ENCODE measurements around the gene PLD5.
"Not testable (repeated sequence)": the region's sequence is repeated elsewhere in the genome, so short reads cannot be mapped to it uniquely, and the experiment has no call there.

Gene PLD5

DNA sequence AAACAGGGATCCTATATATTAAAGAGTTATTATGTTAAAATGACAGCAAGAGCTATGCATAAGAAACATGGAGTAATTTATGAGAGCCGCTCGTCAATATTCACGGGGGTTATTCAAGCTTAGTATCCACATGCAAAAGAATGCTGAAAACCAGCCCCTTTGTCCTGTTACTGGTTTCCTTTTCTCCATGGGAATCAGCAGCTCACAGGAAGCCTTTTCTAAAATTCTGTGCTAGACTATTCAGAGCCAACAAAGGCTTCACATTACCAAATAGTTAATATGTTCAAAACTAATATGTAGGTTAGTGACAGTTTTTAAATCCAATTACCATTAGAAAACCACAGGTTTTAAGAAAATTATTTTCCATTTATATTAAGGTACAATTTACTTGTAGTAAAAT is 300.0 kb downstream of the PLD5 start:
- FAIRE-seq, result no peak
- DNase-seq (ENCODE audit: extremely low spot score, insufficient read length, low read depth), result no peak

DNA sequence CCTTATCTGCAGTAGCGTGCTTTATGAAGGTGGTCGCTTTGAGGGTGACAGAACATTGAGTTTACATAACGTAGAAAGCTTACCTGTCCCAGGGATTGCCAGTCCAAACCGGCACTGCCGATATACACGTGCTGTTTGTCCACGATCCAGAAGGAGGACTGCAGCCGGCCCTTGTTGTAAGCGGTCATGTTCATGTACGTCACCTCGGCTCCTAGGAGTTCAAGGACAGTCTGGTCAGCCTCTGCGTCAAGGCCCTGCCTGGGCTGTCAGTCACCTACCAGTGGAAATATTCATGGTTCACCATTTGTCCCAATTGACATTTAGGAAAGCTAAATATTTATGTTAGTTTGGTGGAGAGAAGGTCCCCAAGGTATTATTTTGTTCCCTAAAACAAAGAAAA is 304.6 kb downstream of the PLD5 start:
- FAIRE-seq (no peak), DNase-seq (ENCODE audit: extremely low spot score, insufficient read length, low read depth) (no peak)

DNA sequence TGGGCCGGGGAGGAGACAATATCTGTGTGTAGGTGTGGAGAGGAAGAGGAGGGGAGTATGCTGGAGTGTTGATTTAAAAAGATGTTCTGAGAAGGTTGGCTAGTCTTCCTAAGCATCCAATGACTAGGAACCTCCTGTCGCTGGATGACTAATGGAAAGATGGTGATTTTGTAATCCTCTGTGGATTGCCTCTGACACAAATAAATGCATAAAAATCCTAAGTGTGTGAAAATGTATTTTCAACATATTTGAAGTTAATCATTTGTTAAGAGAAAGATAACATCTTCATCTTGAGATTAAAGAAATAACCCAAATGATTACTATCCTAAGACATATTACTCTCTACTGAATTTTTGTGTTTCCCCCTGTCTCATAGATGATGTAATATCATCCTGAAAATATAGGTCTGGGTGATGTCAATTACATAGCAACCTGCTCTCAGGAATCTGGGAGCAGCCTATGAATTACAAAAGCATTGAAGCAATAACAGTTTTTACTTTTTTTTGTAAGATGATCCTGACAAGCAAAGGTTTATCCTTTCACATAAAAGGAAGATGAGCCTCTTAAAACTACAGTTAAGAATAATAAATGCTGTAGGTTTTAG is 305.1 kb downstream of the PLD5 start:
- FAIRE-seq, result no peak
- no peak for DNase-seq (ENCODE audit: extremely low spot score, insufficient read length, low read depth)

DNA sequence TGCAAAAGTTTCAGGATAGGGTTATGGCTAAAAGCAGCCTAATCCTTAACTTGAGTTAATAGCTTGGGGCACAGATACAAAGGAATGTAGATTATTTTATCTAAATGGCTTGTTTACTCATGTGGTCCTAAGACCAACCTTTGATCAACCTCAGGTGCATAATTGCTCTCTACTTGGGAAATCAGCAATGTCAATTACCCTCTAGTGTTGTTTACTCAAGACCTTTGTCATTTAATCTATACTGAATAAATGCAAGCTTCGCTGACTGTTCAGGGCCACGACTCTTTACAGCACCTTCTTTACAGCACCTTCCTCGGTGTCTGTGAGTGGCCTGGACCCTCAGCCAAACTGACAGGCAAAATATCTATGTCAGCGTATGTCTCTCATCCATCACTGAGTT is 308.1 kb downstream of the PLD5 start:
- no peak for FAIRE-seq
- DNase-seq (ENCODE audit: extremely low spot score, insufficient read length, low read depth), result no peak

DNA sequence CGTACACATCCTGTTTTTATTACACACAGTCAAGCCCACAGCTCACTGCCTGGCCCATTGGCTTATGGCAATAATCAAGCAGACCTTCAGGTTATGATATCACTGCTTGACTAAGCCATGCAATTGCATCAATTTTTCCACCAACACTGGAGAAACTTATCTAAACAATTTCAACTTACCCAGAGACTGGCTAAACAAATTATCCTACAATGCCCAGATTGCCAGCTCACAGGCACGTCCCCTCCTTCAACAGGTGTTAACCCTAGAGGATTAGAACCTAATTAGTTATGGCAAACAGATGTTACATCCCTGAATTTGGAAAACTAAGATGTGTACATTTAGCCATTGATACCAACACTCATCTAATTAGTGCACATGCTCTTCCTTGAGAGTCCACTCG is 310.0 kb downstream of the PLD5 start:
- DNase-seq (ENCODE audit: extremely low spot score, insufficient read length, low read depth); FAIRE-seq: not testable (repeated sequence)

DNA sequence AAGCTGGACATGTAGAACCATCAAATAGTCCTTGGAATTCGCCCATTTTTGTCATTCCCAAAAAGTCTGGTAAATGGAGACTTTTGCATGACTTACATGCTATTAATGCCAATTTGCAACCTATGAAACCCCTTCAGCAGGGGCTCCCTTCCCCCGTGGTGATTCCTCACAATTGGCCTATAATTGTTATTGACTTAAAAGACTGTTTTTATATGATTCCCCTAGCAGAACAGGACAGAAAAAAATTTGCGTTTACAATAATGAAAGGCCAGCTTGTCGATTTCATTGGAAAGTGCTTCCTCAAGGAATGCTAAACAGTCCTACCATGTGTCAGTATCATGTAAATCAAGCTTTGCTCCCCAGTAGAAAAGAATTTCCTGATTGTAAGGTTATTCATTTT is 311.5 kb downstream of the PLD5 start:
- FAIRE-seq; DNase-seq (ENCODE audit: extremely low spot score, insufficient read length, low read depth): not testable (repeated sequence)

DNA sequence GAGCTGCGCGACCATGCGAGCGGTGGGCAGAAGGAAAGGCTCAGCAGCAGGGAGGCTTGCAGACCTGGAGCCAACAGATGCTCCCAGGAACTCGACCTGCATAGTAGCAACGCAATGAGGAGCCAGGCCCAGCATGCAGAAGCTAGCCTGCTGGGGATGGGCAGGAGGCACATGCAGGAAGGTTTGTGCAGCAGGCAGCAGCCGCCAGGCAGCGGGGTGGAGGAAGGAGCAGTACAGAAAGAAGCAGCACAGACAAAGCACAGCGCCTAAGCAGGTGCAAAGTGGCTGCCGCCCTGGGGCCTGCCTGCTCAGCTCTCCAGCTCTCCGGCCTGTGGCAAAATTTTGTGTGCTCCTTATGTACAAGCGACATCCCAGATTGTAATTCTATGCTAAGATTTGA is 312.1 kb downstream of the PLD5 start:
- DNase-seq (ENCODE audit: extremely low spot score, insufficient read length, low read depth) (no peak), FAIRE-seq (no peak)

DNA sequence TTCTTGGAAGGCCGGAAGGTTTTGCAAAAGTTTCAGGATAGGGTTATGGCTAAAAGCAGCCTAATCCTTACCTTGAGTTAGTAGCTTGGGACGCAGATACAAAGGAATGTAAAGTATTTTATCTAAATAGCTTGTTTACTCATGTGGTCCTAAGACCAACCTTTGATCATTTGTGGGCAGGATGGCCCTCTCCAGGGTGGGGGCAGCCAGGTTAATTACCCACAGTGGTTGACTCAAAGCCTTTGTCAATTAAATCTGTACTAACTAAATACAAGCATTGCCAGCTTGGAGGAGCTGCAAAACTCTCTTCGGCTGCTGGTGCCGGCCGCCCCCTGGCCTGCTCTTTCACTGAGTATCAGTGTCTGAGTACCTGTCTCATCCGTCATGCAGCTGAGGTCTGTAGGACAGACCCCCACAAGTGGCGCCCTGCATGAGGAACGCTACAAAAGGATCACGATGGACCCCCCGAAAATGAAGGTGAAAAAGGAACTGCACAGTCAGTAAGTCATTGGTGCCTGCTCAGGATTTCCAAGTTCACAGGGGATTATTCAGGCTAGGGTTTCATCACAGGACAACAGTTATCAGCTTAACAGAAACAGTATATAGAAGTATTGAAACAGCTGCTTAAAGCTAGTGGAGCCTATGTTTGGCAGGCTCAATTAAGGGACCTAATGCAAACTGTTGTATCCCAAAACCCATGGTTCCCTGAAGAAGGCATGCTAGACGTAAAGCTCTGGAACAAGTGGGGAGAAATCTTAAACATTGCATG is 313.1 kb downstream of the PLD5 start:
- DNase-seq (ENCODE audit: extremely low spot score, insufficient read length, low read depth) (no peak), FAIRE-seq (no peak)

GRCh38 chr1:242210316-242210715 is 314.2 kb downstream of the PLD5 start:
- not testable (repeated sequence) for DNase-seq (ENCODE audit: extremely low spot score, insufficient read length, low read depth); FAIRE-seq

GRCh38 chr1:242209063-242209462 is 315.4 kb downstream of the PLD5 start:
- no peak for FAIRE-seq
- DNase-seq (ENCODE audit: extremely low spot score, insufficient read length, low read depth), result no peak

- no peak for DNase-seq (ENCODE audit: extremely low spot score, insufficient read length, low read depth)
- no peak for FAIRE-seq
Observed at GRCh38 chr1:242208021-242208420, 316.5 kb downstream of the PLD5 start.

DNA sequence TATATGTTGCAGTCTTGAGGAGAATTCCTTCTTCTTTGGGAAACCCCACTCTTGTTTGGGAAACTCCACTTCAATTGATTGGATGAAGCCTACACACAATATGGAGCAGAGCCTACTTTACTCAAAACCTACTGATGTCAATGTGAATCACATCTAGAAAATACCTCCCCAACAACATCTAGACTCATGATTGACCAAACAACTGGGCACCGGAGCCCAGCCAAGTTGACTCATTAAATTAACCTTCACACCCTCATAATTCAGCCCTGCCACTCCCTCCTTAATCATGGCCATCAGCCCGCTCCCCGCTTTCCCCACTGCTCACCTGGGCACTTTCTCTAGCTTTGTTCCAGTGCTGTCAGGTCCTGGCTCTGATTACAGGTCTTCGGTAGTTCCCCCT is 317.5 kb downstream of the PLD5 start:
- no peak for FAIRE-seq
- DNase-seq (ENCODE audit: extremely low spot score, insufficient read length, low read depth), result no peak

- DNase-seq (ENCODE audit: extremely low spot score, insufficient read length, low read depth), result no peak
- FAIRE-seq, result no peak
Observed at GRCh38 chr1:242205622-242206489, 318.6 kb downstream of the PLD5 start.

GRCh38 chr1:242203262-242203661 is 321.2 kb downstream of the PLD5 start:
- FAIRE-seq (no peak), DNase-seq (ENCODE audit: extremely low spot score, insufficient read length, low read depth) (no peak)

DNA sequence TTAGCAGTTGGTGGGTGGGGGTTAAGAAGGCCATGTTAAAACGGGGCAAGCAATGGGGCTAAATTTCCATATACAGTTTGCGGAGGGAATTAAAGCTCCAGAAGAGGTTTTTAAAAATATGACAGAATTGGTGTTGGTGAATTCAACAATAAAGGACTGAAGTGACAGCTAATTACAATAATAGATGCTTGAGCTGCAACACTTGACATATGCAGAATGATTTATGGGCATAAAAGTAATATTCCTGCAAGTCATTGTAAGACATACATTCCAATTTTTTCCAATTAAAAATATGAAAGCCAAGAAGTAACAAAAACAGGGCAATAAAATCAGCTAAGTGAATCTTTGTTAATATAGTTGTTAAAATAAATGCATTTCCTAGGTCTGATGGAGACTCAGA is 323.4 kb downstream of the PLD5 start:
- no peak for FAIRE-seq
- no peak for DNase-seq (ENCODE audit: extremely low spot score, insufficient read length, low read depth)

DNA sequence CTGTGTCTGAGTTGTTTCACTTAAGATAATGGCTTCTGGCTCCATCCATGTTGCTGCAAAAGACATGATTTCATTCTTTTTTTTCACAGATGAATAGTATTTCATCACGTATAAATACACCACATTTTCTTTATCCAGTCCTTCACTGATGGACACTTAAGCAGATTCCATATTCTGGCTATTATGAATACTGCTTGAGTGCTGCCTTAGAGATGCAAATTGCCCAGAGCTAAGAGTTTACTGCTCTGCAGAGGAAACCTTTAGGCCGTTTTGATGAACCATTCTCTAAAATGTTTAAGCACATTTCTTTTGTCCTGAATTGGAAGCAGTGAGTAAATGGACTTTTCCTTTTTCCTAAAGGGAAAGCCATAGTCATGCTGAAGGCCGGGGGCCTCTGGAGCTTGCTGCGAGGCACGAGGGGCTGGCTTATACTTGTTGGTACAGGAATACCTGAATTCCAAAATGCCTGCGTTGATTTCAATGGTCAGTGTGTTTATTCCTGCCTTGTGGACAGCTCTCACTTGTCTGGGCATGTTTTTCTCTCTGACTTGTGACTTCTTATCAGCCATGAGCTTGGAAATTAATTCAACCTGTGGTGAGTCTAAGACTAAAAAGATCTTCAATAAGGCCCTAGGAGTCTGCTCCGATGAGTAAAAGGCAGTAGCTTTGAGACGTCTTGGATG is 324.6 kb downstream of the PLD5 start:
- FAIRE-seq (no peak), DNase-seq (ENCODE audit: extremely low spot score, insufficient read length, low read depth) (no peak)

- FAIRE-seq, result no peak
- DNase-seq (ENCODE audit: extremely low spot score, insufficient read length, low read depth), result no peak
Observed at GRCh38 chr1:242197907-242198820, 326.3 kb downstream of the PLD5 start.

DNA sequence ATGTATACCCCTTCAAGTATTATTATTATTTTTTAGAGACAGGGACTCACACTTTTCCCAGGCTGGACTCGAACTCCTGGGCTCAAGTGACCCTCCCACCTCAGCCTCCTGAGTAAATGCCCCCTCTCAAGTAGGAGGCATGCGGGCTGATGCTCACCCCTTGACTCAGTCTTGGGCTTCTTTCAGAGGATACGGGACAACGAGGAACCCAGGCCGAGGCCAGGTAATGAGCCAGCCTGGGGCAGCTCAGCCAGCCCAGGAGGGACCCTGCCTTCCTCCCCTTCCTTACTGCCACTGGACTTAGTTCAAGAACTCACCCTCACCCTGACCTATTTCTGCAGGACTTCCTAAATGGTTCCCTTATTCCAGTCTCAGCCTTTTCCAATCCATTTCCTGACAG is 327.6 kb downstream of the PLD5 start:
- DNase-seq (ENCODE audit: extremely low spot score, insufficient read length, low read depth) (no peak), FAIRE-seq (no peak)

- FAIRE-seq (no peak), DNase-seq (ENCODE audit: extremely low spot score, insufficient read length, low read depth) (no peak)
Observed at GRCh38 chr1:242196101-242196500, 328.4 kb downstream of the PLD5 start.

Data from GM18507 (cell line).